Measurements from ENCODE around the gene EPS8L3.

Gene EPS8L3

DNA sequence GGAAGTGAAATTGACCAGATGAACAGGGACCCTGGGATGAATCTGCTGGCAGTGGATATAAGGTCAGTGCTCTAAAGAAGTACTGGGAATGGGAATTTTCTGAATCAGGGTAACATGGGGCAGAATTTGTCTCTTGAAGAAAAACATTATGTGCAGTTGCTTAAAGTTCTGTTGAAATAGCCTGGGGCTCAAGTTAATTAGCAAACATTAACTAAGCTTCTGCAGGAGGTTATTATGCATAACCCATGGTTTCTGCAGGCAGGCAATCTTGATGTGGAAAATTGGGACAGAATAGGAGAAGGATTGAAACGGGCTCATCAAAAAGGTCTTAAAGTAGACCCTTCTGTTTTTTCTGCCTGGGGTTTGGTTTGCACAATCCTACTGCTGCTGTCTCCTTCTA is 37.7 kb downstream of the EPS8L3 start:
- TF ChIP-seq SIN3A (IDR thresholded peaks at IDR 0.05; ENCODE audit: borderline replicate concordance, insufficient read depth, low read length) = no peak

DNA sequence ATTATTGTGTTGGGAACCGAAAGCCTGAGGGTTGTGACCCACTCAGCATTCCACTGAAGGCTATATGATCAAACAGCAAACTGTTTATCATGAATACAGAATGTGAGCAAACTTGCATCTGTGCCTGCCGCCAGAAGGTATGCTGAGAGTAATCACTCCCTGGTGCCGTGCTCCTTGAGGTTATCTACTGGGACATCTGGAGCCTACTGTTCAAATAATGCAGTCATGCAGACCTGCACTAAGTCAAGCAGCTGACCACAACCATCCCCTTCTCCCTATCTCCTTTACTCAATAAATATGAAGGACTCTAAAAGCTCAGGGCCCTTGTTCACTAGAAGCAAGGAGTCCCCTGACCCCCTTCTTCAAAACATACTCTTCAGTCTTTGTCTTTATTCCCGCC is 38.2 kb downstream of the EPS8L3 start:
- TF ChIP-seq TAF1 (IDR thresholded peaks at IDR 0.05; ENCODE audit: borderline replicate concordance, insufficient read depth, low read length) = no peak
- no peak for TF ChIP-seq POLR2AphosphoS5 (IDR thresholded peaks at IDR 0.05; ENCODE audit: low read depth, low read length)
- no peak for TF ChIP-seq FOXP2 (optimal IDR thresholded peaks at IDR 0.05; ENCODE audit: borderline replicate concordance, extremely low read depth, extremely low read length, insufficient read depth)
- no peak for TF ChIP-seq SIN3A (IDR thresholded peaks at IDR 0.05; ENCODE audit: borderline replicate concordance, insufficient read depth, low read length)
- TF ChIP-seq, protein P1, sequence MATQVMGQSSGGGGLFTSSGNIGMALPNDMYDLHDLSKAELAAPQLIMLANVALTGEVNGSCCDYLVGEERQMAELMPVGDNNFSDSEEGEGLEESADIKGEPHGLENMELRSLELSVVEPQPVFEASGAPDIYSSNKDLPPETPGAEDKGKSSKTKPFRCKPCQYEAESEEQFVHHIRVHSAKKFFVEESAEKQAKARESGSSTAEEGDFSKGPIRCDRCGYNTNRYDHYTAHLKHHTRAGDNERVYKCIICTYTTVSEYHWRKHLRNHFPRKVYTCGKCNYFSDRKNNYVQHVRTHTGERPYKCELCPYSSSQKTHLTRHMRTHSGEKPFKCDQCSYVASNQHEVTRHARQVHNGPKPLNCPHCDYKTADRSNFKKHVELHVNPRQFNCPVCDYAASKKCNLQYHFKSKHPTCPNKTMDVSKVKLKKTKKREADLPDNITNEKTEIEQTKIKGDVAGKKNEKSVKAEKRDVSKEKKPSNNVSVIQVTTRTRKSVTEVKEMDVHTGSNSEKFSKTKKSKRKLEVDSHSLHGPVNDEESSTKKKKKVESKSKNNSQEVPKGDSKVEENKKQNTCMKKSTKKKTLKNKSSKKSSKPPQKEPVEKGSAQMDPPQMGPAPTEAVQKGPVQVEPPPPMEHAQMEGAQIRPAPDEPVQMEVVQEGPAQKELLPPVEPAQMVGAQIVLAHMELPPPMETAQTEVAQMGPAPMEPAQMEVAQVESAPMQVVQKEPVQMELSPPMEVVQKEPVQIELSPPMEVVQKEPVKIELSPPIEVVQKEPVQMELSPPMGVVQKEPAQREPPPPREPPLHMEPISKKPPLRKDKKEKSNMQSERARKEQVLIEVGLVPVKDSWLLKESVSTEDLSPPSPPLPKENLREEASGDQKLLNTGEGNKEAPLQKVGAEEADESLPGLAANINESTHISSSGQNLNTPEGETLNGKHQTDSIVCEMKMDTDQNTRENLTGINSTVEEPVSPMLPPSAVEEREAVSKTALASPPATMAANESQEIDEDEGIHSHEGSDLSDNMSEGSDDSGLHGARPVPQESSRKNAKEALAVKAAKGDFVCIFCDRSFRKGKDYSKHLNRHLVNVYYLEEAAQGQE (IDR thresholded peaks at IDR 0.05; ENCODE audit: insufficient read depth in 1 of 2, low read depth in 2 of 2, low read length in 2 of 2) = no peak

DNA sequence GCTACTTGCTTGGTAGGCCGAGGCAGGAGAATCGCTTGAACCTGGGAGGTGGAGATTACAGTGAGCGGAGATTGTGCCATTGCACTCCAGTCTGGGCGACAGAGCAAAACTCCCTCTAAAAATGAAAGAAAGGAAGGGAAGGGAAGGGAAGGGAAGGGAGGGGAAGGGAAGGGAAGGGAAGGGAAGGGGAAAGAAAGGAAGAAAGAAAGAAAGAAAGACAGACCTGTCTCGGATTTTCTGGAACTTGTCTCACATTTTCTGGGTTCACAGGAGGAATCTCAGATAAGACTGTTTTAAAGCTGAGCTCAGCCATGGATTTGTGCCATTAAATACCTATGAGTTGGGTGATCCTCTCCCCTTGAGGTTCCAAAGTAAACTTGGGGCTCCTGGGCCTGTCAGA is 38.8 kb downstream of the EPS8L3 start:
- TF ChIP-seq POLR2AphosphoS5 (IDR thresholded peaks at IDR 0.05; ENCODE audit: low read depth, low read length) = no peak
- TF ChIP-seq FOXP2 (optimal IDR thresholded peaks at IDR 0.05; ENCODE audit: borderline replicate concordance, extremely low read depth, extremely low read length, insufficient read depth) = no peak
- no peak for TF ChIP-seq TAF1 (IDR thresholded peaks at IDR 0.05; ENCODE audit: borderline replicate concordance, insufficient read depth, low read length)
- no peak for TF ChIP-seq SIN3A (IDR thresholded peaks at IDR 0.05; ENCODE audit: borderline replicate concordance, insufficient read depth, low read length)
- TF ChIP-seq, protein P1 (IDR thresholded peaks at IDR 0.05; ENCODE audit: insufficient read depth in 1 of 2, low read depth in 2 of 2, low read length in 2 of 2) = no peak

DNA sequence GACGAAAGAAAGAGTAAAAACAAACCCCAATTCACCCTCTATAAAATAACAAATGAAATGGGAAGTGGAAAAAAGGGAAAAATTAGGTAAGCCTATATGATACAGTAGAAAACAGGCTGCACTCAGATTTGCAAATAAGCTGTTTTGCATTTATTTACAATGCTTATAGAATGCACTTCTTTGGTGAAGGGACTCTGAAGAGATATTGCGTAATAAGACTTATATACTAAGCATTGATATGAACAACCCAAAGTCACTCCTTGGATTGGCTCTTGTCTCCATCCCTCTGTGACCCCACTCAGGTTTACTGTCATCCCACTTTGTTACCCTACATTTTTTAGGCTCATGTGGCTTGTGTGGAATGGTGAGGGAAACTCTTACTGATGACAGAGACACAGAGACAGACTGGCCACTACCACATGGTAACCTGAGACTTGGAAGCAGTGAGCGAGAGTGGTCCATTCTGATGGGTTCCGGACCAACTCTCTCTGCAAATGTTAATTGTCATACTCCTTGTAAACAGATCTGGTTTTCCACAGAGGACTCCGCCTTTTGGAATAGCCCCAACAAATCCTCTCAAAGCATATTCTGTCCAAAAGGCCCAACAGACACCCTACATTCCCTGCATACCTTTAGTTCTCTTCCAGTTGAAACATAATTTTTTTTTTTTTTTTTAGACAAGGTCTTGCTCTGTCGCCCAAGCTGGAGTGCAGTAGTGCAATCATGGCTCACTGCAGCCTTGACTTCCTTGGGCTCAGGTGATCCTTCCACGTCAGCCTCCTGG is 40.6 kb downstream of the EPS8L3 start:
- no peak for TF ChIP-seq TAF1 (IDR thresholded peaks at IDR 0.05; ENCODE audit: borderline replicate concordance, insufficient read depth, low read length)

DNA sequence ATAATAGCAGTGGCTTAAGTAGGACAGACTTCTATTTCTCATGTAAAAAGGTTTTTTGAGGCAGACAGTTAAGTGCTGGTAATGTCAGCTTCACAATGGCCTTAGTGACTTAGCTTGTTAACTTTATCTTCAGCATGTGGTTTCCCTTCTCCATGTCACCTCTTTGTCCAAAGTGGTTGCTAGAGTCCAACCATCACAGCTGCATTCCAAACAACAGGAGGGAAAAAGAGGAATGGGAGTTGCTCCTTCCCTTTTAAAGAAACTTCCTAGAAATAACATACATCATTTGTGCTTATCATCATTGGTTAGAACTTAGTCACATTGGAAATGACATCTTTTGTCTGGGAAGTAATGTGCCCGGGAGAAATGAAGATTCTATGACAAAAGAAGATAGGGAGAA is 41.8 kb downstream of the EPS8L3 start:
- TF ChIP-seq TAF1 (IDR thresholded peaks at IDR 0.05; ENCODE audit: borderline replicate concordance, insufficient read depth, low read length) (no peak), FOXP2 (optimal IDR thresholded peaks at IDR 0.05; ENCODE audit: borderline replicate concordance, extremely low read depth, extremely low read length, insufficient read depth) (no peak), POLR2AphosphoS5 (IDR thresholded peaks at IDR 0.05; ENCODE audit: low read depth, low read length) (no peak), SIN3A (IDR thresholded peaks at IDR 0.05; ENCODE audit: borderline replicate concordance, insufficient read depth, low read length) (no peak)
- TF ChIP-seq, protein P1 (IDR thresholded peaks at IDR 0.05; ENCODE audit: insufficient read depth in 1 of 2, low read depth in 2 of 2, low read length in 2 of 2) = no peak

DNA sequence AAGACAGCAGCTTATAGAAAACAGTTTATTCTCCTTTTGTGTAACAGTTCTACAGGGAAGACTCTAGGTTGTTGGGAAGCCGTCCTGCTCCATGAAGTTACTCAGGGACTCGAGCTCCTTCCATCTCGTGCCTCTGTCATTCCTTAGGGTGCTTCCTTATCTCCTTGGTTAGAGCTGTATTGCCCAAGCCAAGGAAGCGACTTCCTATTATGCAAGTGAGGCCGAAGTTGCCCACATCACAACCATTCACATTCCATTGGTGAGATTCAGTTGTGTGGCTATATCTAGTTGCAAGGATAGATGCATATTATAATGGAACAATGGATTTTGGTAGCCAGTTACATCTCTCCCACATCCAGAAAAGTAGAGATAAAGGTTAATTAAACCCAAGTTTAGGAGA is 42.7 kb downstream of the EPS8L3 start:
- no peak for TF ChIP-seq SIN3A (IDR thresholded peaks at IDR 0.05; ENCODE audit: borderline replicate concordance, insufficient read depth, low read length)
- TF ChIP-seq, protein P1 (IDR thresholded peaks at IDR 0.05; ENCODE audit: insufficient read depth in 1 of 2, low read depth in 2 of 2, low read length in 2 of 2) = no peak
- no peak for TF ChIP-seq TAF1 (IDR thresholded peaks at IDR 0.05; ENCODE audit: borderline replicate concordance, insufficient read depth, low read length)
- TF ChIP-seq FOXP2 (optimal IDR thresholded peaks at IDR 0.05; ENCODE audit: borderline replicate concordance, extremely low read depth, extremely low read length, insufficient read depth) = no peak
- TF ChIP-seq POLR2AphosphoS5 (IDR thresholded peaks at IDR 0.05; ENCODE audit: low read depth, low read length) = no peak

All from PFSK-1 (cell line).